DND-41 (cell line): ENCODE measurements around the gene CHRNB2.

Source experiments
- ATAC-seq: fragments of 200-7000 bp; cut with Tn5 transposase; 3 replicates; pipeline ENCODE4 v1.9.1; 2021; ENCODE audit warnings: low read depth; ENCODE audit not compliant: insufficient read depth
- DNase-seq: peaks from one replicate; pipeline ENCODE4 v3.0.0-alpha.2; 2020
- H2AFZ ChIP-seq: 2 replicates; pipeline ENCODE4 v1.6.0; 2012; ENCODE audit warnings: low read depth, low read length
- H3K27ac ChIP-seq: 2 replicates; pipeline ENCODE4 v1.5.1; 2012; ENCODE audit warnings: low read length, inconsistent platforms
- H3K27me3 ChIP-seq: fragments of 200-600 bp; sonication (generic); 2 replicates; pipeline ENCODE4 v1.6.0; 2012; ENCODE audit warnings: low read length, mild to moderate bottlenecking, inconsistent platforms; ENCODE audit not compliant: insufficient read depth, poor library complexity
- H3K36me3 ChIP-seq: 2 replicates; pipeline ENCODE4 v1.5.1; 2012; ENCODE audit warnings: low read length, inconsistent platforms; ENCODE audit not compliant: insufficient read depth
- H3K4me1 ChIP-seq: 2 replicates; pipeline ENCODE4 v1.5.1; 2012; ENCODE audit warnings: mild to moderate bottlenecking, low read length; ENCODE audit not compliant: insufficient read depth
- H3K4me2 ChIP-seq: 2 replicates; pipeline ENCODE4 v1.6.0; 2012; ENCODE audit warnings: mild to moderate bottlenecking, moderate library complexity, low read length, inconsistent platforms; ENCODE audit not compliant: insufficient read depth
- H3K4me3 ChIP-seq, 2 experiments: fragments of 200-600 bp in 1 of 2; shearing (Covaris generic) in 1 of 2; 2 replicates each; pipeline ENCODE4 v1.5.1; 2012 to 2016; ENCODE audit warnings: inconsistent platforms in 2 of 2, low read length in 2 of 2, mild to moderate bottlenecking in 2 of 2, low read depth in 1 of 2, moderate library complexity in 1 of 2
- H3K79me2 ChIP-seq: 2 replicates; pipeline ENCODE4 v1.6.0; 2012; ENCODE audit warnings: low read length, inconsistent platforms; ENCODE audit not compliant: insufficient read depth
- H3K9ac ChIP-seq: 2 replicates; pipeline ENCODE4 v1.6.0; 2012; ENCODE audit warnings: low read depth, mild to moderate bottlenecking, inconsistent platforms, low read length, moderate library complexity
- H3K9me3 ChIP-seq: 2 replicates; pipeline ENCODE4 v1.5.1; 2012; ENCODE audit warnings: low read length, moderate library complexity, mild to moderate bottlenecking, inconsistent platforms; ENCODE audit not compliant: insufficient read depth, severe bottlenecking
- H4K20me1 ChIP-seq: 2 replicates; pipeline ENCODE4 v1.6.0; 2012; ENCODE audit warnings: low read length; ENCODE audit not compliant: insufficient read depth
- CTCF ChIP-seq: IDR thresholded peaks from 2 replicates; pipeline ENCODE4 v1.5.1; 2012; ENCODE audit warnings: borderline replicate concordance, low read length, moderate library complexity, mild to moderate bottlenecking; ENCODE audit not compliant: poor library complexity, severe bottlenecking; ENCODE audit errors: extremely low read depth
- EZH2 ChIP-seq: IDR thresholded peaks from 3 replicates; pipeline ENCODE4 v1.6.1; 2012; ENCODE audit warnings: borderline replicate concordance, low read depth, mild to moderate bottlenecking, moderate library complexity, low read length, inconsistent platforms; ENCODE audit not compliant: severe bottlenecking

Gene CHRNB2

GRCh38 chr1:154628121-154628405 is 60.5 kb downstream of the CHRNB2 start:
- H3K9me3 ChIP-seq = peaks cover 9% of the 10 kb centered on the region
- DNase-seq (no peak), ATAC-seq (no peak; the same call in 2 of the 3 replicates)
- H3K4me1 ChIP-seq = peaks cover 27% of the 10 kb centered on the region
- peak overlapping the region; percentile 96 for H3K4me2 ChIP-seq
- H4K20me1 ChIP-seq = peaks cover 28% of the 10 kb centered on the region; the same call in 1 of the 2 replicates
- peaks cover 20% of the 10 kb centered on the region; the same call in 1 of the 2 replicates for H3K36me3 ChIP-seq
- H3K27ac ChIP-seq = peak overlapping the region; percentile 98
- H3K27me3 ChIP-seq = peaks cover 4% of the 10 kb centered on the region
- H2AFZ ChIP-seq = peak overlapping the region; percentile 100
- TF ChIP-seq CTCF = no peak
- no peak for TF ChIP-seq EZH2
- H3K79me2 ChIP-seq = peaks cover 50% of the 10 kb centered on the region
- peak overlapping the region; percentile 84 for H3K9ac ChIP-seq
- H3K4me3 ChIP-seq = peak overlapping the region; percentile 97 to 99

- Histone ChIP-seq H4K20me1 (peaks cover 22% of the 10 kb centered on the region; the same call in 1 of the 2 replicates), H3K27me3 (peaks cover 7% of the 10 kb centered on the region), H3K4me1 (peaks cover 27% of the 10 kb centered on the region), H2AFZ (peak overlapping the region; percentile 100), H3K36me3 (peaks cover 13% of the 10 kb centered on the region; the same call in 1 of the 2 replicates), H3K4me3 (no peak overlapping the region), H3K9me3 (peaks cover 9% of the 10 kb centered on the region), H3K4me2 (no peak overlapping the region), H3K79me2 (peaks cover 39% of the 10 kb centered on the region), H3K9ac (no peak overlapping the region), H3K27ac (no peak overlapping the region)
- TF ChIP-seq CTCF = no peak
- TF ChIP-seq EZH2 = no peak
- DNase-seq = no peak
- ATAC-seq = no peak
Observed at GRCh38 chr1:154629061-154629674, 61.6 kb downstream of the CHRNB2 start.
